ENCODE measurements around the gene MSRB3. TPM values are rescaled to one million over a fixed set of nuclear protein-coding genes. Genes with fewer than 3 reads are reported as not detected.

MSRB3 gene
- polyA plus RNA-seq (2013, experiment 1 of 2), result 1.8 TPM
- polyA plus RNA-seq (2013, experiment 2 of 2), result 2.2 TPM

- H3K27me3 ChIP-seq (ENCODE audit: insufficient read depth, low read length), result peaks cover 34% of the 10 kb centered on the region
- H3K36me3 ChIP-seq (ENCODE audit: insufficient read depth, low read length), result no peaks in the 10 kb centered on the region
- peak within 1 kb of the TSS; percentile 83 for H3K4me3 ChIP-seq (ENCODE audit: low read length)
- H3K9ac ChIP-seq (ENCODE audit: low read depth, low read length), result peak within 1 kb of the TSS; percentile 49
- no peaks in the 10 kb centered on the region for H3K9me3 ChIP-seq (ENCODE audit: insufficient read depth, low read depth, low read length)
- H3K27ac ChIP-seq (ENCODE audit: low read depth, low read length), result peak within 1 kb of the TSS; percentile 56; the same call in 1 of the 2 replicates
- under 1% methylated on average over 85 of the region's 85 CpGs for WGBS
- H3K4me1 ChIP-seq (ENCODE audit: insufficient read depth, low read length), result peaks cover 8% of the 10 kb centered on the region; the same call in 1 of the 2 replicates
Observed at GRCh38 chr12:65278576-65279368, at the start of gene MSRB3. TSS of gene MSRB3 (plus strand) at chr12:65278683. CDS start at chr12:65308580, 29,897 bp downstream.

GRCh38 chr12:65229441-65229840 is 49.0 kb upstream of the MSRB3 start:
- H3K9ac ChIP-seq (ENCODE audit: low read depth, low read length), result no peak overlapping the region
- peaks cover 9% of the 10 kb centered on the region; the same call in 1 of the 2 replicates for H3K4me1 ChIP-seq (ENCODE audit: insufficient read depth, low read length)
- no peaks in the 10 kb centered on the region for H3K27me3 ChIP-seq (ENCODE audit: insufficient read depth, low read length)
- H3K4me3 ChIP-seq (ENCODE audit: low read length), result no peak overlapping the region
- no peak overlapping the region for H3K27ac ChIP-seq (ENCODE audit: low read depth, low read length)
- 100% methylated on average over 1 of the region's 1 CpG for WGBS
- H3K36me3 ChIP-seq (ENCODE audit: insufficient read depth, low read length), result peaks cover 18% of the 10 kb centered on the region
- peaks cover 24% of the 10 kb centered on the region for H3K9me3 ChIP-seq (ENCODE audit: insufficient read depth, low read depth, low read length)

GRCh38 chr12:65232476-65233077 is 45.9 kb upstream of the MSRB3 start:
- Histone ChIP-seq H3K27me3 (ENCODE audit: insufficient read depth, low read length) (no peaks in the 10 kb centered on the region), H3K27ac (ENCODE audit: low read depth, low read length) (no peak overlapping the region), H3K9me3 (ENCODE audit: insufficient read depth, low read depth, low read length) (peaks cover 24% of the 10 kb centered on the region), H3K36me3 (ENCODE audit: insufficient read depth, low read length) (peaks cover 18% of the 10 kb centered on the region), H3K4me3 (ENCODE audit: low read length) (no peak overlapping the region), H3K9ac (ENCODE audit: low read depth, low read length) (no peak overlapping the region), H3K4me1 (ENCODE audit: insufficient read depth, low read length) (peaks cover 9% of the 10 kb centered on the region; the same call in 1 of the 2 replicates)
- WGBS, result 63% methylated on average over 2 of the region's 3 CpGs

- H3K9me3 ChIP-seq (ENCODE audit: insufficient read depth, low read depth, low read length), result no peaks in the 10 kb centered on the region
- H3K4me1 ChIP-seq (ENCODE audit: insufficient read depth, low read length), result peaks cover 9% of the 10 kb centered on the region; the same call in 1 of the 2 replicates
- peaks cover 26% of the 10 kb centered on the region for H3K36me3 ChIP-seq (ENCODE audit: insufficient read depth, low read length)
- H3K9ac ChIP-seq (ENCODE audit: low read depth, low read length), result no peak overlapping the region
- H3K4me3 ChIP-seq (ENCODE audit: low read length), result no peak overlapping the region
- WGBS, result no CpG with 5 or more reads among the region's 1 CpG
- H3K27me3 ChIP-seq (ENCODE audit: insufficient read depth, low read length), result no peaks in the 10 kb centered on the region
- no peak overlapping the region for H3K27ac ChIP-seq (ENCODE audit: low read depth, low read length)
Observed at GRCh38 chr12:65237153-65237552, 41.3 kb upstream of the MSRB3 start.

GRCh38 chr12:65238609-65239008 is 39.9 kb upstream of the MSRB3 start:
- no peaks in the 10 kb centered on the region for H3K27me3 ChIP-seq (ENCODE audit: insufficient read depth, low read length)
- no peak overlapping the region for H3K9ac ChIP-seq (ENCODE audit: low read depth, low read length)
- peaks cover 7% of the 10 kb centered on the region; the same call in 1 of the 2 replicates for H3K4me1 ChIP-seq (ENCODE audit: insufficient read depth, low read length)
- 96% methylated on average over 3 of the region's 3 CpGs for WGBS
- no peaks in the 10 kb centered on the region for H3K9me3 ChIP-seq (ENCODE audit: insufficient read depth, low read depth, low read length)
- H3K27ac ChIP-seq (ENCODE audit: low read depth, low read length), result no peak overlapping the region
- no peak overlapping the region for H3K4me3 ChIP-seq (ENCODE audit: low read length)
- peaks cover 40% of the 10 kb centered on the region for H3K36me3 ChIP-seq (ENCODE audit: insufficient read depth, low read length)

GRCh38 chr12:65248656-65249633 is 29.5 kb upstream of the MSRB3 start:
- Histone ChIP-seq H3K27me3 (ENCODE audit: insufficient read depth, low read length) (no peaks in the 10 kb centered on the region), H3K9me3 (ENCODE audit: insufficient read depth, low read depth, low read length) (no peaks in the 10 kb centered on the region), H3K4me1 (ENCODE audit: insufficient read depth, low read length) (no peaks in the 10 kb centered on the region), H3K27ac (ENCODE audit: low read depth, low read length) (no peak overlapping the region), H3K9ac (ENCODE audit: low read depth, low read length) (no peak overlapping the region), H3K4me3 (ENCODE audit: low read length) (no peak overlapping the region), H3K36me3 (ENCODE audit: insufficient read depth, low read length) (peaks cover 25% of the 10 kb centered on the region)
- 95% methylated on average over 2 of the region's 2 CpGs for WGBS

DNA sequence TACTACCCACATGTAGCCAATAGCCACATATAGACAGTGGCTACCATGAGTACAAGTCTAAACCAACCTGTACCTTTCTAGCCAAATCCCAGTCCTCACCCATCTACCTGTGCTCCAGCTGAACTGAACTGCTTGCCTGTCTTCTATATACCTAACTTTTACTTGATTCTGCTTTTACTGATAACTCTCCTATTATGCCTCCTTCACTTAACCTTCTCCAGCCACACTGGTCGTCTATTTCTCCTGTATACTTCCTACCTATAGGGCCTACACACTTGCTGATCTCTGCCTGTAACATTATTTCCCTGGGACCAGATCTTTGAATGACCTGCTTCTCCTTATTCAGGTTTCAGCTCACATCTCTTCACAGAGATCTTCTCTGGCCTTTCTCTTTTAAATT is 26.0 kb upstream of the MSRB3 start:
- Histone ChIP-seq H3K4me1 (ENCODE audit: insufficient read depth, low read length) (no peaks in the 10 kb centered on the region), H3K27me3 (ENCODE audit: insufficient read depth, low read length) (no peaks in the 10 kb centered on the region), H3K4me3 (ENCODE audit: low read length) (no peak overlapping the region), H3K9ac (ENCODE audit: low read depth, low read length) (no peak overlapping the region), H3K27ac (ENCODE audit: low read depth, low read length) (no peak overlapping the region), H3K9me3 (ENCODE audit: insufficient read depth, low read depth, low read length) (no peaks in the 10 kb centered on the region), H3K36me3 (ENCODE audit: insufficient read depth, low read length) (no peaks in the 10 kb centered on the region)
- WGBS, result 82% methylated on average over 1 of the region's 1 CpG

DNA sequence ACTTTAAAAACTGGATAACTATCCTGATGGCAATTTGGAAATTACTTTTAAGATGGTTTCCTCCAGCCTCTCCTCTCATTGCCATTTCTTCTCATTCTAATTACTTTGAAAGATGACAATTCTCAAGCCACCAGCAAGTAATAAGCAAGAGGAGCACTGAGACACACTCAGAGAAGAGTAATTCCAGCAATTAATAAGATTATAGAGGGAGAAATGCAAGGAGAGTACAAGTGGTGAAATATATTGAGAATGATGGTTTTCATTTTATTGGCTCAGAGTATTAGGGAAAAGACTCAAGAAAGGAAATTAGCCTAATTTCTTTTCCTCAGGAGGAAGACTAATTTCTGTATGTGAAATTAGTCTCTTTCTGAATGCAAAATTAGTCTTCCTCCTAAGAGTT is 20.5 kb upstream of the MSRB3 start:
- Histone ChIP-seq H3K4me3 (ENCODE audit: low read length) (no peak overlapping the region), H3K27me3 (ENCODE audit: insufficient read depth, low read length) (no peaks in the 10 kb centered on the region; the same call in 1 of the 2 replicates), H3K4me1 (ENCODE audit: insufficient read depth, low read length) (no peaks in the 10 kb centered on the region), H3K9ac (ENCODE audit: low read depth, low read length) (no peak overlapping the region), H3K9me3 (ENCODE audit: insufficient read depth, low read depth, low read length) (no peaks in the 10 kb centered on the region), H3K27ac (ENCODE audit: low read depth, low read length) (no peak overlapping the region), H3K36me3 (ENCODE audit: insufficient read depth, low read length) (no peaks in the 10 kb centered on the region)

DNA sequence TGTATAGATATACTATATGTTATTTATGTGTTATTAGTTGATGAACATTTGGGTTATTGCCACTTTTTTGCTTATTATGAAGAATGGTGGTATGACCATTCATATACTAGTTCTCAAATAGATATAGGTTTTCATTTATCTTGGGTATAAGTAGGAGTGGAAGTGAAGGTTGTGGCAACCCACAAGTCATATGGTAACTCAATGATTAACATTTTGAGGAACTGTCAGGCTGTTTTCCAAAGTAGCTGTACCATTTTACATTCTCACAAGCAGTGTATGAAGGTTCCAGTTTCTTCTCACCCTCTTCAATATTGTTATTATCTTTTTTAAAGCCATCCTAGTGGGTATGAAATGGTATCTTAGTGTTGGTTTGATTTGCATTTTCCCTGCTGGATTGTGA is 19.0 kb upstream of the MSRB3 start:
- H3K9me3 ChIP-seq (ENCODE audit: insufficient read depth, low read depth, low read length), result no peaks in the 10 kb centered on the region
- no peak overlapping the region for H3K4me3 ChIP-seq (ENCODE audit: low read length)
- H3K27me3 ChIP-seq (ENCODE audit: insufficient read depth, low read length), result no peaks in the 10 kb centered on the region; the same call in 1 of the 2 replicates
- H3K27ac ChIP-seq (ENCODE audit: low read depth, low read length), result no peak overlapping the region
- H3K4me1 ChIP-seq (ENCODE audit: insufficient read depth, low read length), result no peaks in the 10 kb centered on the region
- H3K9ac ChIP-seq (ENCODE audit: low read depth, low read length), result no peak overlapping the region
- H3K36me3 ChIP-seq (ENCODE audit: insufficient read depth, low read length), result no peaks in the 10 kb centered on the region

DNA sequence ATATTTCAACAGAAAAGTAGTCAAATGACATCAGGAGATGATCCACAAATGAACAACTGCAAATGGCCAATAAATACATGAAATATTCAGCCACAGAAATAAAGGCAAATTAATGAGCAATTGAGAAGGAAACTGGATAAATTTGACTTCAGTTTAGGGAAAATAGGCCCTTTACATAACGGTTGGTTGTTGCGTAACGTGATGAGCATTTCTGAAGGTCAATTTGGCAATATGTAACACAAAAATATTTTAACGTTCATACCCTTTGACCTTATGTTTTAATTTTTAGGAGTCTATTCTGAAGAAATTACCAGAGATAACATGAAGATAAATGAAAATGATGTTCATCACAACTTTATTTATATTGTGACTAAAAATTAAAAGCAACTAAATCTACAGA is 14.7 kb upstream of the MSRB3 start:
- Histone ChIP-seq H3K4me3 (ENCODE audit: low read length) (no peak overlapping the region), H3K9ac (ENCODE audit: low read depth, low read length) (no peak overlapping the region), H3K27me3 (ENCODE audit: insufficient read depth, low read length) (no peaks in the 10 kb centered on the region; the same call in 1 of the 2 replicates), H3K36me3 (ENCODE audit: insufficient read depth, low read length) (no peaks in the 10 kb centered on the region), H3K27ac (ENCODE audit: low read depth, low read length) (no peak overlapping the region), H3K4me1 (ENCODE audit: insufficient read depth, low read length) (no peaks in the 10 kb centered on the region), H3K9me3 (ENCODE audit: insufficient read depth, low read depth, low read length) (no peaks in the 10 kb centered on the region)
- 95% methylated on average over 3 of the region's 4 CpGs for WGBS

Data from HUES64 (cell line).